Activated T-cell treated with anti-CD3 and anti-CD28 coated beads, Interleukin-2, amount 50 U/mL, for 48 hours (primary cell): ENCODE data around the gene ING5.
A peak's percentile ranks its signal among the peaks of the same experiment; 100 is the strongest.
"Not testable (repeated sequence)": the region's sequence is repeated elsewhere in the genome, so short reads cannot be mapped to it uniquely, and the experiment has no call there.

ENCODE experiments used
- DNase-seq, 2 experiments: peaks; one replicate each; pipeline ENCODE4 v3.0.0-alpha.2; 2020

Gene ING5

DNA sequence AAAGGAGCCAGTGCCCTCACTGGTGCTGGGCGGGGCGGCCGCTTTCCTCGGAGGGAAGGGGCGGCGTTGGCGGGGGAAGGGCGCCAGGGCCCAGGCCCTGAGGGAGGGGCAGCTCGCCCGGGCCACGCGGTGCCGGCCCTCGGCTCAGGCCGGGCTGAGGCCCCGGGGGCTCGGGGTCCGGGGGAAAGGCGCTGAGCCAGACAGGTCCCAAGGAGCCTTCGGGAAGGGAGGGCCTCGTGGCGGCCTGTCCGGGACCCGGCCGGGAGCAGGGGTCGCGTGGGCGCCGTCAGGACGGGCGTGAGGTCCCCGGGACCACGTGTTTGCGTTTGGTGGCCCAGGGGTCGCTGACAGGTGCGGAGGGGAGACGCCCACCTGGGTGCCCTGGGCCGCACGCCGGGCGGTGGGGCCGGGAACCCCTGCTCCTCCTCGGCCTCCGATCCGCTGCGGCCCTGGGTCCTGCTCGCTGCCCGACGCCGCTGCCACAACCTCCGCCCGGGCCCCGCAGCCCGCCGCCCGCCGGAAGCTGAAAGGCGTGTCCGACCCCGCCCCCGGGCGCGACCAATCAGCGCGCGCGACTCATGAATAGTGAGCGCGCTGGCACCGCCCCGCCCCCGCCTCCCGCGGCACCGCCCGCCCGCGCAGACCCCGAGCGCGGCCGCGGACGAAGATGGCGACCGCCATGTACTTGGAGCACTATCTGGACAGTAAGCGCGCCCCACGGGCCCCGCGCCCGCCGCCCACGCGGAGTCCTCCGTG lies at the start of gene ING5:
Gene ING5 (plus strand): TSS at position 641 of the 756 bp plus-strand sequence. CDS start 27 bp downstream, at position 668.
- DNase-seq = peak; percentile 98

DNA sequence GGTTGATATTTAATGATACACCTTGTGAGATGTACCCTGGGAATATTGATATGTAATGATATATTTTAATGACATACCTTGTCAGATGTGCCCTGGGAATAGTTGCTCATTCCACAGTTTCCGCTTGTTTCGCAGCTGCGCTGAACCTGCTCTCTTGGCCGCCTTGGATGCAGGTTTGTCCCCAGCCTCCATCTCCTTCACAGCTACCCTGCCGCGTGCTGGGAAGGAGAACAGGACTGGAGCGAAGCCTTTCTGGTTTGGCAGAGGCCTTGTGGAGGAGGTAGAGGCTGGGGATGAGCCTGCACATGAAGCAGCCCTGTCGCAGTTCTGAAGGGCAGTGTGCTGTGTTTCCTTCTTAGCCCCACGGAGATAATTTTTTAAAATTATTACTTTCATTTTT lies 49.7 kb upstream of the ING5 start:
- DNase-seq = no peak

DNA sequence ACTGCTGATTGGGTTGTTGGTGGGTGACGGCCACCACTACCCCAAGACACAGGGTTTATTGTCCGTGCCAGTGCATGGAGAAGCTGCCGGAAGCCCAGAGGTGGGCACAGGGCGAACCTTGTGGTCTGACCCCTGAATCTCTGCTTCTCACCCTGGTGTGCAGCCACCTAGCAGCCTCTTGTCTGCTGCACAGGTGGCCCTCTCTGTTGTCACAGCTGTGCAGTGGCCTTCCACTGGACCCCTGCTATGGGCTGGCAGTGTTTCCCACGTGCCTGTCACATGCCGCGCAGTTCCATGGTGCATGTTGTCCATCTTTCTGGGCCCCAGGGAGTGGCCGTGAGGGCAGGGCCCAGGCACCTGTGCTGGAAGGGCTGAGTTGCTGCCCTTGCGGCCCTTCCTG lies 49.1 kb upstream of the ING5 start:
- no peak for DNase-seq

DNA sequence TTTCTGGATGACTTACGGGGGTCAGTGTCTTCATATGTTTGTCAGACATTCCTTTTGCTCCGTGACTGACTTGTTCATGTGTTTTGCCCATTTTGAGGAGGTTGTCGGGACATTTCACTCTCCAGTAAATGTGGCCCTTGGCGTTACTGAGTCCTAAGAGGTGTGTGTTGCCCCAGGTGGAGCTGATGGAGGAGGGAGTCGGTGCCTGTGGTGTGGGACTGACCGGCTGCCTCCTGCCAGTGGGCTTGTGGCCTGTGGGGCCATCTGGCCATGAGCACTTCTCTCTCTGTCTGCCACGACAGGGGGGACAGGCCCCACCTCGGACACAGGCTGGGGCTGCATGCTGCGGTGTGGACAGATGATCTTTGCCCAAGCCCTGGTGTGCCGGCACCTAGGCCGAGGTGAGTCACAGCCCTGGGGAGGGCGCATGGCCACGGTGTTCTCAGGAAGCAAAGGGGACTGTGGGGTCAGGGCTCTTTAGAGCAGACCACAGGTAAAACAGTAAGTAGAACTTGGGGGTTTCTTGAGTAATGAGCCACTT lies 48.6 kb upstream of the ING5 start:
- no peak for DNase-seq

DNA sequence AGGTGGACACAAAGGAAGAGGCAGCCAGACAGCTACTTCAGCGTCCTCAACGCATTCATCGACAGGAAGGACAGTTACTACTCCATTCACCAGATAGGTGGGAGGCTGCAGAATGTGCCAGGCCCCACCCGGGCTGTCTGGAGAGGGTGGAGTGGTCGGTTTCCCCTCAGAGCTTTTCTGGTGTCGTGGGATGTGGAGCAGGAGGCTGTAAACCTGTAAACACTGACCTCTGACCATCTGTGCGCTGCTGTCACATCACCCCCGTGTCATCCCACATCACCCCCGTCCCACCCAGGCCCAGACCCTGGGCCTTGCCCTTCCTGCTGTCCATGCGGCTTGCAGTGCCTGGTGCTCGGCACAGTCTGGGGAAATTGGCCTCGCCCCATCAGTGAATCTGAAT lies 47.3 kb upstream of the ING5 start:
- DNase-seq = no peak

DNA sequence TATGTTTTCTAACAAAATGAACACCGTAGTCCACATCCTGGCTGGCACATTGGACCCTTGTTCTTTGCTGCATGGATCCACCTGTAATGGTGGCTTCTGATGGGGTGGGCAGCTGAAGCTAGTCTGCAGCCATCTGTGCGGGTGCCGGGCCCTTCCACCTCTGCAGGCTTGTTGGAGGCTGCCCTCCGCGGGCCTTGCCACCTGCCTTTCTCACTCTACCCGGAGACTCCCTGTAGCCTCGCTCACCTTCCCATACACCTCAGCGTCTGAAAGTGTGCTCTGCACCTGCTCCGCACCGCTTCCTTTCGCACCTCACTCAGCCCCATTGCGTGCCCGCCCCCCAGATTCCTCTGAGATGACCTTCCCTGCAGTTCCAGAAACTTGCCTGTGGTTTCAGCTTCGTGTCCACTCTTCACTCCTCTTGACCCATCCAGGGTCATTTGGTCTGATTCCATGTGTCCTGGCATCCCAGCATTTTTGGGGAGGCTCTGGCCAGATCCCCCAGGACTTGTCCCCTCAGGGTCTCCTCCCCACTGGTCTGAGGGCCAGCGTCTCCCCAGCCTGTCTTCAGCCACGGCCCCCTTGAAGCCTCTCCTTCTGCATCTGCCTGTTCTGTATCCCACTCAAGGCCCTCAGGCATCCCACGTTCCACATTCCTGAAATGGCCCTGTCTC lies 46.2 kb upstream of the ING5 start:
- no peak for DNase-seq

DNA sequence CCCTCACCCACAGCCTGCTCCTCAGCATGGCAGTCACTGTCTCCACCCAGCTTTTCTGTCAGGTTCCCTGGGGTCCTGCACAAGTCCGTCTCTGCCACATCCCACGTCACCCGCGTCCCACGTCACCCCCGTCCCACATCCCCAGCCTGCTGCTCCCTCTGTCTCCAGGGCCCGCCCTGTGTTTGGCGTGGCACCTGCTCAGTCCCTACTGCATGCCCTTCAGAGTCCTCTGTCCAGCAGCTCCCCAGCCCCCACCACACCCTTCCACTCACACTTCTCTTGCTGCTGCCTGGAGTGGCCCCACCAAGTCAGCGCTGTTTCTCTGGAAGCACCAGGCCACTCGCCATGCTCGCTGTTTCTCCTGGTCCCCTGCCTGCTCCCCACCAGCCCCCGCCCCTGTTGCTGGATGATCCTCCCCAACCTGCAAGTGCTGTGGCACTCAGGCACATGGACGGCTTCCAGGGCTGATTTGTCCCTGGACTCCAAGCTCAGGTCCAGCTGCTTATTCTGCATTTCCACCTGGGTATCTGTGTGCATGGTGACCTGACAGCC lies 45.6 kb upstream of the ING5 start:
- DNase-seq = no peak

DNA sequence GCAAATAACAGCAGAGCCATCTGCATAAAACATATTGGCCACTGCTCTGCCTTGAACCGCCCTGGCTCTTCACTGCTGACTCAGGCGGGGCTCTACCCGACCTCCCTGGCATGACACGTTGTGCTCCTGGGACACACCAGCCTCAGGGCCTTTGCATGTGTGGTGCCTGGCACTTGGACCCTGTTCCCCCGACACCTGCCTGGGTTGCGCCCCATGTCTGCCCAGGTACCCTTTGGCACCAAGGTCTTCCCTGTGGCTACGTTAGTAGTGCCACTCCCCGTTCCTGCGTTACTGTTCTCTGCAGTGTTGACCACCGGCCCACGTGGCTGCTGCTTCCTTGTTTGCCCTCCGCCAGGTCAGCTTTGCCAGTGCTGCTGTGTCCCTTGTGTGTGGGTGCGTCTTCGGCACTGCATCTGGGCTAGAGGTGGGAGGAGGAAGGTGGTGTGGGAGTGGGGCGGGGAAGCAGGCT lies 44.0 kb upstream of the ING5 start:
- no peak for DNase-seq

DNA sequence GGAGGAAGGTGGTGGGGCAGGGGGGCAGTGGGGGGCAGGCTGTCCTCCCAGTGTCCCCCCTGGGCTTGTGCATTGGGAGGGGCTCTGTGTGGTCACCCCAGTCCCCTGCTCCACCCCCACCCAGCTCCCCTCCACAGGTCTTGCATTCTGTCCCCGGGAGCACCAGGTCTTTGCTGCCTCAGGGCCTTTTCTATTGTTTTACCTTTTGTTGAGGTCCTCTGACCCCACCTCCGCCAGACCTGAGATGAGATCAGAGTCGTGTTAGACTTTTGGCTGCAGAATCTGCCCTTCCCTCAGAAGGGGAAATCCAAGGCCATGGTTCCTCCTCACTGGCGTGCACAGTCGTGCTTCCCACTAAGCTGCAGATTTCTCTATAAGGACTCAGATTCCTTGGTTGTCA lies 43.5 kb upstream of the ING5 start:
- DNase-seq = no peak

DNA sequence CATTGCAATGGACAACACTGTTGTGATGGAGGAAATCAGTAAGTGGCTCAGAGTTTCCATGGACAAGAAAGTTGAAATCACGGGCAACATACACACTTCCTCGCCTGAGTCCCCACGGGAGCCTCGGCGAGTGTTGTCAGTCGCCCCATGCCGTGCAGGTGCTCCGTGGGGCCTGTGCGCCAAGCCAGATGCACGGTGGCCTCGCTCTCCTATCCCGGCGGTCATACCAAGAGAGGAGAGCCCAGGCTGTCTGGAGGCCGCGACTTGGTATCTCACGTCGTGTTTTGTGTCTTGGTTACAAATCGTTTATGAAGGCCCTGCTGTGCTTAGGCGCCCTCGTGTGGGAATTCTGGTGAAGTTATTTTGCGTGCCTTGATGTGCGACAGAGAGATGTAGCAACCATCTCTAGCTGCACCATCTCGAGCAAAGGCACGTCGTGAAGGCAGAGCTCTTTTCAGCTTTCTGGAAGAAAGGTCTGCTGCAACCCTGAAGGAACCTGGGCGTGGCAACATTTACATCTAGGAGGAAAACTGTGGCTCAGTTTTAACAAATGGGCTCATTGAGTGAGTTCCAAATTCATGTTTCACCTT lies 42.6 kb upstream of the ING5 start:
- peak; percentile 54 to 58 for DNase-seq

DNA sequence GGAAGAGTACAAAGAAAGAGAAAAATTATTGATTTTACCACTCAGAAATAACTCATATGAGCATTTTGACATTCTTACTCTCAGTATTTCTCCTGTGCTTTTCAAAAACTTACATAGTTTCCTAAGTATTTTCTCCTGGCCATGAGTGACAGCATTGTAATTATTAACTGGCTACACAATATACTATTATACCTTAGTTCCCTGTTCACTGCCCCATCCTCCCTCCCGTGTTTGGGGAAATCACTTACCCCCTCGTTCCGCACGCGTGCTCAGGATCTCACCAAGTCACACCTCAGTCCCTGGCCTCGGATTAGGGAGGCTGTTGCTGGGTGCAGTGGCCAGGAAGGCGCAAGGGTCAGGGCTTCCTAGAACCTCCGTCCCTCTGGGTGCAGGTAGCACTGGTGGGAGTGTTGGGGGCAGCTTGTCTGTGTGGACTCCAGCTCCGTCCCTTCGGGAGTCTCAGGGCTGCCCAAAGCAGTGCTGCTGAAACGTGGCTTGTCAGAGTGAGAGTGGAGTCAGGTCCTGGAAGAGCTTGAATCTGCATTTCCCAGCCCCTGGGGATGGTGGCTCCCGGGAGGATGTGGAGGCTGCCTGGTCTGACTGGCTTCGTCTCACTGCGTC lies 41.1 kb upstream of the ING5 start:
- no peak for DNase-seq

DNA sequence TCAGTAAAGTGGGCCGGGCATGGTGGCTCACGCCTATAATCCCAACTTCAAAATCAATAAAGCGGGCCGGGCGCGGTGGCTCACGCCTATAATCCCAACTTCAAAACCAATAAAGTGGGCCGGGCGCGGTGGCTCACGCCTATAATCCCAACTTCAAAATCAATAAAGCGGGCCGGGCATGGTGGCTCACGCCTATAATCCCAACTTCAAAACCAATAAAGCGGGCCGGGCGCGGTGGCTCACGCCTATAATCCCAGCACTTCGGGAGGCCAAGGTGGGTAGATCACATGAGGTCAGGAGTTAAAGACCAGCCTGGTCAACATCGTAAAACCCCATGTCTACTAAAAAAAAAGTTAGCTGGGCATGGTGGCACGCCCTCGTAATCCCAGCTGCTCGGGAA lies 39.1 kb upstream of the ING5 start:
- not testable (repeated sequence) for DNase-seq

DNA sequence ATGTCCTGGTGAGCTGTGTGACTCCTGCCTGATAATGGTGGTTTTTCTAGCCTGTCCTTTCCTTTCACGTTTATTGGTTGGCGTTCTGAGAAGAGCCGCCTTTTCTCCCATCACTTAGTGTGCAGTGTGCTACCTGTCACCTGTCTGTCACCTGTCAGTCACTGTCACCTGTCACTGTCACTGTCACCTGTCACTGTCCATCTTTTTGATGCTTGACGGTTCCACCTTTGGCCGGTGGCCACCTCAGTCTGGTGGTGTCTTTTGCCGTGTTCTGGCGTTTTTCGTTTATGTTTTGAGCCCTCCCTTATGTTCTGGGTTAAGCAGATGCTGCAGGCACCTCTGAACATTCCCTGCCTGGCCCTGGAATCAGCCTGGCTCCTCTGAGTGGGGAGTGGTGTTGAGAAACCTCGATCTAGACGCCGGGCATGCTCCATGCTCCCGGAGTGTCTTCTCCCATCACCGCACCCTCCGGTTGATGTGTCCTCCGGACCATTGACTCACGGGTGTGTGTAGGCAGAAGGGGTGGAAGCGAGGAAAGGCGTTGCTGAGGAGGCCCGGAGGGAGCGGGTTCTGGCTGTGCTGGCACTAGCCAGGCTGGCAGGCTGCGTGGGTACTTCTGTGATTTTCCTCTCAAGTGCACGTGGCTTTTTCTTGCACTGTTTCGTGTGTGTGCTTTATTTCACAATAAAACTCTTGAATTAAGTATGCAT lies 36.0 kb upstream of the ING5 start:
- no peak for DNase-seq

DNA sequence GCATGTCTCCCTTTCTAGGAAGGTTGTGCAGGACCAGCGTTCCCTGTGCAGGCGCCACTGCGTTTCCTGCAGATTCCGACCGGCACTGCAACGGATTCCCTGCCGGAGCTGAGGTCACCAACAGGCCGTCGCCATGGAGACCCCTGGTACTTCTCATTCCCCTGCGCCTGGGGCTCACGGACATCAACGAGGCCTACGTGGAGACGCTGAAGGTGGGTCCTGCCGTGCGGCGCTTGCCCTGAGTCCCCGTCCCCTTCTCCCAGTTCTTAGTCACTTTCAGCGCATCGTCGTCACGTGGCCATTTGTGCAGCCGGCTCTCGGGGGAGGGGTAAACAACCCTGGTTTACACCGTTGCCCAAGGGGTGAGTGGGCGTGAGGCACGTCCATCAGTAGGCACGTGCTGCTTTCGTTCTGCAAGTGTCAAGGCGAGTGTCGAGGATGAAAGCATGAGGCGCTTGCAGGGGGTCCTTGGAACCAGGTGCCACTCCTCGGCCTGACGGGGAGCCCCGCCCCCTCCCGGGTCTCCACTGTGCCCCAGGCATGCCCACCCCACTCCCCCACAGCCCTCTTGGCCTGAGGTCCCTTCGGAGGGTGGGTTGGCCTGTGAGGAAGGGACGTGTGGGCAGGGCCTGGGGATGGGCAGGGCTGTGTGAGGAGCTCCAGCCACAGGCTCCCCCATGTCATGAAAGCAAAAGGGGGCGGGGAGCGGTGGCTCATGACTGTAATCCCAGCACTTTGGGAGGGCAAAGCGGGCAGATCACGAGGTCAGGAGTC lies 35.0 kb upstream of the ING5 start:
- no peak for DNase-seq

DNA sequence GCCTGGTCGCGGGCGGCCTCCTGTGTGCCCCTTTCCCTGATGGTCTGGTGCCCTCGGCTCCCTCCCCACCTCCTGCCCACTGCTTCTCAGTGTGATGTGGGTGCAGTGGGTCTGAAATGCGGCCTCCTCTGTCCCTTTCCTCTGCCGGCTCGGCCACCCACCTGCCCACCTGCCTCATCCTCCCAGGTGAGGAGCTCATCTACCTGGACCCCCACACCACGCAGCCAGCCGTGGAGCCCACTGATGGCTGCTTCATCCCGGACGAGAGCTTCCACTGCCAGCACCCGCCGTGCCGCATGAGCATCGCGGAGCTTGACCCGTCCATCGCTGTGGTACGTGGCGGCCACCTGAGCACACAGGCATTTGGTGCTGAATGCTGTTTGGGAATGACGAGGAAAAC lies 33.5 kb upstream of the ING5 start:
- no peak for DNase-seq

DNA sequence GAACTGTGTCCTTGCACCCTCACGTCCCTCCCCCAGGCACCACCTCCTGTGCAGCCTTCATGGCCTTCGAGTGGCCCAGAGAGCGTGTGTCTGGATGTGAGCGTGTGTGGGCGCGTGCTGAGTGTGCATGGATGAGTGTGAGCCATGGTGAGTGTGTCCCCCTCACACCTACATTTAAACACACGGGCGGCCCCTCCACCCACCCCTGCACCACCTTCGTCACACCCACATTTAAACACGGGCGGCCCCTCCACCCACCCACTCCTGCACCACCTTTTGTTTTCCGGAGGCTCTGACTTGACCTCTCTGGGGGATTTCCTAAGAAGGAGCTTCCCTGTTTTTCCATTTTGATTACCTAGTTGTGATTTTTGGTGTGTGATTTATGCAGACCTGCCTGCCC lies 33.0 kb upstream of the ING5 start:
- DNase-seq = no peak

DNA sequence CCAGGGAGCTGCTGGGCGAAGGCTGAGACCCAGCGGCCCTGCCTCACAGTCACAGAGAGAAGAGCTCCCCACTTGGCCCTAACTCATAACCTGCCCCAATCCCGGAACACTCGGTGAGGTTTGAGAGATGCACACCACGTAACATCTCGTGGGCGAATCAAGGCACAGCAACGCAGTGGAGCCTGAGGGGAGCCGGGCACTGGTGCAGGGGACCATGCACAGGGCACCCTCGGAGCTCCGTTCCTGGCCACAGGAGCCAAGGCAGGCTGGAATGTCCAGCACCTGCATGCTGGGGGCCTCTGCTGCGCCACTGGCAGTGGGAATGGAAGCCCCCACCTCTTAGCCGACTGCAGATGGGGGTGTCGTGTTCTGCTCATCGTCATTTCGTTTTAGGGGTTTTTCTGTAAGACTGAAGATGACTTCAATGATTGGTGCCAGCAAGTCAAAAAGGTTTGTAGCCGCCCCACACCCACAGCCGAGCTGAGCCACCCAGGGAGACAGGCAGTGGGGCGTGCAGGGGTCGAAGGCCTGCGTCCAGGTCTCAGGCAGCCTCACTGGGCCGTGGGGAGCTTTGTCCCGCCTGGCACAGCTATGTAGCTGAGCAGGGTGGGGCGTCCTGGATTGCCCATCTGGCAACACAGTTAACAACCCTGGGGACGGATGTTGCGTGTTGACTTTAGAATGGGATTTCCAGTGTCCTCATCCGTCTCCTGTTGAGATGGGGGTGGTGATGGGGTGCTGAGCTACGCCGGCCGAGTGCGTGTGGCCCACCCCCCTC lies 31.3 kb upstream of the ING5 start:
- DNase-seq = no peak

DNA sequence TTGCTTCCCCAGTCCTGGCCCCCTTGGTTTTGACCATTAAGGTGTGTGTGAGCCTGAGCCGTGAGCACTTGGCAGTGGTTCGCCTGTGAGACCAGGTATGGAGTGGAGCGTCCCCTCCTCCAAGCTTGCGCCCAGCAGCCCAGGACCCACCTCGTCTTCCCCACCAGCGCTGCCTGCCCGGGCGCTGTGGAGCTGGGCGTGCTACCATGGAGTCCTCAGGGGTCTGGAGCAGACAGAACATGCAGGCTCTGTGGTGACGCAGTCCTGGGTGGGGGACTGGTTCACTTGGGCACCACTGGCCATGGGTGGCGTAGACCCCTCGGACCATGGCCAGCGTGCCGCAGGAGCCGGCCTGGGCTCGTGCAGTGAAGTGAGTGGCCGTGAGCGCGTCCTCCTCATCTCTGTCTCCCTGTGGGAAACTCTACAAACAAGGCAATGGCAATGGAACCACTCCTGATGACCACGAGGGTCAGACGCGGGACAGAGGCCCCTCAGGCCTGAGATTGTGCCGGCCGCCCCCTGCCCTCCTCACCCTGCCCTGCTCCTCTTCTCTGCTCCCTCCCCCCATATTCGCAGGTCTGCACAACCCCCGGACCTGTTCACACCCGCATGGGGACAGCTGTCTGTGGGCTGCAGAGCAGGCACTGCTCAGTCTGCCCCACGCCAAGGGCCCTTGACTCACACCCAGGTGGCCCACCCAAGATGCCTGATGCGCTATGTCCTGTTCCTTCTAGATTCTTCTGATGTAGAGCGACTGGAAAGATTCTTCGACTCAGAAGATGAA lies 30.2 kb upstream of the ING5 start:
- DNase-seq = no peak

DNA sequence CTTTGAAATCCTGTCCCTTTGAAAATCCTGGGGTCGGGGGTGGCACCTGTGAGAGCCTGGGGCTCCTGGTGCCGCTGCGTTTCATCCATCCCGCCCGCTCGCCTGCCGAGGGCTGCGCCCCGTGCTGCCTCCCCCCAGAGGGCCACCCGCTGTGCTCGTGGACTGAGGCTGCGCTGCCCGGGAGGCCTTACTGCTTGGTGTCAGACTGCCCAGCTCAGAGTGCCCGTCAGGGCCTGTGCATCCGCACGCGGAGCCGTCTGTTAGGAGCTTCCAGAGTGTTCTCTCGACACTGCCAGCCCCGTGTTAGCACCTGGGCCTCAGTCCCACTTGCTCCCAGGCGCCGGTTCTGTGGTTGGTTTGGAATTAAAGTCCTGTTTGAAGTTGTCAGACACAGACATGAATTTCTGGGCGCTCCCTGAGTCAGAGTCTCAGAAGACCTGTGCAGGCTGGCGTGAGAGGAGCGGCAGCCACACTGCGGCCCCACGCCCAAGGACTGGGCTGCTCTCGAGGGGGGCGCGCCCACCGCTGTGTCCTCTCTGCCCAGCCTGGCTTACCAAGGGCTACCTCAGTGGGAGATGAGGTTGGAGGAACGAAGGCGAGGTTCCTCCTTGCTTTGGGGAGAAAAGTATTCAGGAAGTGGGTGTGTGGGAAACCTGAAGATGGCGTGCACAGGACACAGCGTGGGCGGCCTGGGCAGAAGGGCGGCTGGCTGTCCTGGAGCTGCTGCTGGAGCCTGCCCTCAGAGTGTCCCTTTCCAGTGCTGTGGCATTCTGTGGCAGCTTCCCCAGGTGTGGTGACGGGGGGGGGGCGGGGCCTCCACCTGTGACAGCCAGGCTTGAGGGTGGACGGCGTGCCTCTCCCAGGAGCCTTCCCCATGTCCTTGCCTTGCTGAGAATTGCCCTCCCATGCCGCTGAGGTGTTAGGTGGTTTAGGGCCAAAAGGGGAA lies 29.3 kb upstream of the ING5 start:
- DNase-seq = no peak
